ENCODE results near the gene GALNT10.

GRCh38 chr5:154320224-154321089 is 129.9 kb downstream of the GALNT10 start:
- TF ChIP-seq, protein P1, sequence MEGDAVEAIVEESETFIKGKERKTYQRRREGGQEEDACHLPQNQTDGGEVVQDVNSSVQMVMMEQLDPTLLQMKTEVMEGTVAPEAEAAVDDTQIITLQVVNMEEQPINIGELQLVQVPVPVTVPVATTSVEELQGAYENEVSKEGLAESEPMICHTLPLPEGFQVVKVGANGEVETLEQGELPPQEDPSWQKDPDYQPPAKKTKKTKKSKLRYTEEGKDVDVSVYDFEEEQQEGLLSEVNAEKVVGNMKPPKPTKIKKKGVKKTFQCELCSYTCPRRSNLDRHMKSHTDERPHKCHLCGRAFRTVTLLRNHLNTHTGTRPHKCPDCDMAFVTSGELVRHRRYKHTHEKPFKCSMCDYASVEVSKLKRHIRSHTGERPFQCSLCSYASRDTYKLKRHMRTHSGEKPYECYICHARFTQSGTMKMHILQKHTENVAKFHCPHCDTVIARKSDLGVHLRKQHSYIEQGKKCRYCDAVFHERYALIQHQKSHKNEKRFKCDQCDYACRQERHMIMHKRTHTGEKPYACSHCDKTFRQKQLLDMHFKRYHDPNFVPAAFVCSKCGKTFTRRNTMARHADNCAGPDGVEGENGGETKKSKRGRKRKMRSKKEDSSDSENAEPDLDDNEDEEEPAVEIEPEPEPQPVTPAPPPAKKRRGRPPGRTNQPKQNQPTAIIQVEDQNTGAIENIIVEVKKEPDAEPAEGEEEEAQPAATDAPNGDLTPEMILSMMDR (IDR thresholded peaks at IDR 0.05), result no peak
- no peak for TF ChIP-seq POLR2A (IDR thresholded peaks at IDR 0.05)
